CD14-positive monocyte (primary cell): ENCODE data around the gene SNRPD3. TPM values are rescaled to one million over a fixed set of nuclear protein-coding genes. Genes with fewer than 3 reads are reported as not detected.

Experiments used
- DNase-seq, 3 donors: peaks; one replicate each; pipeline ENCODE4 v3.0.0-alpha.2; 2011 to 2022
- H2AFZ ChIP-seq: 2 replicates; pipeline ENCODE4 v1.6.0; 2012; ENCODE audit warnings: mild to moderate bottlenecking, low read depth, low read length, inconsistent platforms; ENCODE audit not compliant: insufficient read depth, poor library complexity, severe bottlenecking
- H3K27ac ChIP-seq, 2 donors: 1 replicate in 1 of 2; 2 replicates in 1 of 2; pipeline ENCODE4 v1.5.1; 2012 to 2013; ENCODE audit warnings: low read length in 2 of 2, control low read depth in 1 of 2, inconsistent platforms in 1 of 2, low read depth in 1 of 2, mild to moderate bottlenecking in 1 of 2
- H3K27me3 ChIP-seq, 2 donors: one replicate each; pipeline versions ENCODE4 v1.6.0 to v1.6.1; 2011 to 2013; ENCODE audit warnings: low read length in 2 of 2; ENCODE audit not compliant: control insufficient read depth in 2 of 2, insufficient read depth in 2 of 2
- H3K36me3 ChIP-seq, 2 donors: replicated peaks in 1 of 2; 1 replicate in 1 of 2; 2 replicates in 1 of 2; pipeline versions ENCODE4 v1.5.1 to v1.6.1; 2012 to 2013; ENCODE audit warnings: low read length in 2 of 2, control low read depth in 1 of 2, inconsistent platforms in 1 of 2, mild to moderate bottlenecking in 1 of 2; ENCODE audit not compliant: insufficient read depth in 2 of 2, control insufficient read depth in 1 of 2
- H3K4me1 ChIP-seq, 2 donors: 1 replicate in 1 of 2; 2 replicates in 1 of 2; pipeline versions ENCODE4 v1.5.1 to v1.6.1; 2012 to 2013; ENCODE audit warnings: low read length in 2 of 2, control low read depth in 1 of 2, inconsistent platforms in 1 of 2, mild to moderate bottlenecking in 1 of 2, moderate library complexity in 1 of 2; ENCODE audit not compliant: insufficient read depth in 2 of 2, control insufficient read depth in 1 of 2
- H3K4me2 ChIP-seq: replicated peaks from 2 replicates; pipeline ENCODE3; 2012; ENCODE audit warnings: low read length, moderate library complexity, mild to moderate bottlenecking; ENCODE audit not compliant: poor library complexity, severe bottlenecking; ENCODE audit errors: extremely low read depth
- H3K4me3 ChIP-seq, 3 experiments: fragments of 200-600 bp in 1 of 3; sonication (generic) in 1 of 3; replicated peaks in 1 of 3; 1 replicate in 2 of 3; 2 replicates in 1 of 3; pipeline ENCODE4 v1.5.1; 2011 to 2013; ENCODE audit warnings: low read length in 3 of 3, mild to moderate bottlenecking in 3 of 3, control low read depth in 2 of 3, low read depth in 2 of 3, inconsistent platforms in 1 of 3, moderate library complexity in 1 of 3
- H3K79me2 ChIP-seq: 2 replicates; pipeline ENCODE4 v1.6.0; 2012; ENCODE audit warnings: mild to moderate bottlenecking, control low read depth, inconsistent platforms, low read length, moderate library complexity; ENCODE audit not compliant: insufficient read depth
- H3K9ac ChIP-seq: 2 replicates; pipeline ENCODE4 v1.6.0; 2017; ENCODE audit warnings: low read length, mild to moderate bottlenecking; ENCODE audit not compliant: insufficient read depth, poor library complexity, severe bottlenecking
- H3K9me3 ChIP-seq, 2 donors: replicated peaks in 1 of 2; 1 replicate in 1 of 2; 2 replicates in 1 of 2; pipeline versions ENCODE4 v1.5.1 to v1.6.1; 2012 to 2013; ENCODE audit warnings: low read length in 2 of 2, control low read depth in 1 of 2; ENCODE audit not compliant: control insufficient read depth in 1 of 2, insufficient read depth in 1 of 2
- H4K20me1 ChIP-seq: 2 replicates; pipeline ENCODE4 v1.6.0; 2012; ENCODE audit warnings: mild to moderate bottlenecking, low read length, control low read depth, moderate library complexity; ENCODE audit not compliant: insufficient read depth
- H3K27ac Mint-ChIP-seq, 7 donors: one replicate each; pipeline ENCODE4 v1.8.0; 2020; ENCODE audit warnings: mild to moderate bottlenecking in 7 of 7, mixed read lengths in 7 of 7, moderate library complexity in 6 of 7, inconsistent platforms in 2 of 7
- H3K27me3 Mint-ChIP-seq, 3 donors: one replicate each; pipeline ENCODE4 v1.8.0; 2021 to 2022; ENCODE audit warnings: low read depth in 3 of 3, mild to moderate bottlenecking in 3 of 3, mixed read lengths in 3 of 3, moderate library complexity in 3 of 3, inconsistent platforms in 1 of 3
- H3K36me3 Mint-ChIP-seq, 2 donors: one replicate each; pipeline ENCODE4 v1.8.0; 2020; ENCODE audit warnings: mixed read lengths in 2 of 2, inconsistent platforms in 1 of 2, mild to moderate bottlenecking in 1 of 2
- H3K4me1 Mint-ChIP-seq: one replicate; pipeline ENCODE4 v1.8.0; 2020; ENCODE audit warnings: mild to moderate bottlenecking, mixed read lengths
- H3K4me3 Mint-ChIP-seq, 2 donors: one replicate each; pipeline ENCODE4 v1.8.0; 2020; ENCODE audit warnings: mild to moderate bottlenecking in 2 of 2, mixed read lengths in 2 of 2, moderate library complexity in 1 of 2
- H3K9me3 Mint-ChIP-seq, 7 donors: one replicate each; pipeline ENCODE4 v1.8.0; 2020 to 2022; ENCODE audit warnings: mixed read lengths in 7 of 7, mild to moderate bottlenecking in 6 of 7, moderate library complexity in 6 of 7, inconsistent platforms in 2 of 7
- WGBS: methylation state at CpG from one replicate; pipeline ENCODE4 v1.1.5; 2013; ENCODE audit warnings: missing lambda C conversion rate; ENCODE audit not compliant: insufficient coverage; 5-methylcytosine and 5-hydroxymethylcytosine counted together
- intact Hi-C, 2 donors: fragments of 100-400 bp; cut with micrococcal nuclease; formaldehyde crosslinking; loops; one replicate each; pipeline versions ENCODE4 v1.15.0 to v1.15.1; 2023
- polyA plus RNA-seq, 3 donors: library from polyadenylated mRNA; depleted of rRNA in 1 of 3; unstranded in 2 of 3; stranded (reverse) in 1 of 3; fragments of 300-500 nt in 2 of 3; fragments of >200 nt in 1 of 3; fragmentation: Illumina TruSeq in 2 of 3; gene quantifications; 1 replicate in 2 of 3; 2 replicates in 1 of 3; pipeline ENCODE4 v1.2.3, GENCODE V29; 2012 to 2021
- TF ChIP-seq, protein P1 (sequence below): fragments of 200-600 bp; IDR thresholded peaks from one replicate; pipeline ENCODE4 v1.8.0; 2022; ENCODE audit warnings: antibody characterized with exemption, mild to moderate bottlenecking

The SNRPD3 gene
- polyA plus RNA-seq, 3 donors = 71.8 to 115 (median 80.9) TPM

DNA sequence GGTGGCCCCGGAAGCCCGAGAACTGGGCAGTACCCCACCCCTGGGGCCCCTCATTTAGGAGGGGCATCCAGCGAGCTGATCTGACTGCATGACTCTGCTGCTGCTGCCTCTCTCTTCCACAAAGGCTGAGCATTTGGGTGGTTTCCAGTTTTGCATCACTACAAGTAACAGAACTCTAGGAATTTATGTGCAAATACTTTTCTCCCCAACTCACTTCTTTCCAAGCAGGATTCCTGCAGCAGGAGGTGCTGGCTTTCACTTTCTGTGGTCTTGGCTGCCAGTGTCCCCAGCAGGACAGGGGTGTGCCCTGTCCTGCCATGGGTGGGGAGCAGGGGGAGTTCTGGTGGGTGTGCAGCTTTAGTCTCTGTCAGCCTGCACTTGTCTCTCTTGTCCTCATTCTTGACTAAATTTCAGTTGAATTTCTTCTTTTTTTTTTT lies 39.5 kb upstream of the SNRPD3 start:
- Histone ChIP-seq H3K9me3 (no peaks in the 10 kb centered on the region), H3K4me1 (peaks cover 79 to 82% of the 10 kb centered on the region in 2 donors), H2AFZ (no peak overlapping the region), H3K4me2 (peak overlapping the region; percentile 57), H3K79me2 (no peaks in the 10 kb centered on the region), H3K27me3 (no peaks in the 10 kb centered on the region), H3K36me3 (no peaks in the 10 kb centered on the region), H3K4me3 (peak overlapping the region; percentile 20 to 62 (median 31)), H3K9ac (peak overlapping the region; percentile 48), H3K27ac (peak overlapping the region; percentile 70 to 73), H4K20me1 (no peaks in the 10 kb centered on the region)
- peak overlapping the region; percentile 62 to 79 for H3K4me3 Mint-ChIP-seq
- peaks cover 89% of the 10 kb centered on the region for H3K4me1 Mint-ChIP-seq
- DNase-seq = peak; percentile 60 to 91 (median 74)
- peak overlapping the region; percentile 90 to 97 (median 95) for H3K27ac Mint-ChIP-seq
- intact Hi-C loops = no loop called here
- peaks cover 0 to 3% (median 0%) of the 10 kb centered on the region in 7 donors for H3K9me3 Mint-ChIP-seq
- TF ChIP-seq, protein P1, sequence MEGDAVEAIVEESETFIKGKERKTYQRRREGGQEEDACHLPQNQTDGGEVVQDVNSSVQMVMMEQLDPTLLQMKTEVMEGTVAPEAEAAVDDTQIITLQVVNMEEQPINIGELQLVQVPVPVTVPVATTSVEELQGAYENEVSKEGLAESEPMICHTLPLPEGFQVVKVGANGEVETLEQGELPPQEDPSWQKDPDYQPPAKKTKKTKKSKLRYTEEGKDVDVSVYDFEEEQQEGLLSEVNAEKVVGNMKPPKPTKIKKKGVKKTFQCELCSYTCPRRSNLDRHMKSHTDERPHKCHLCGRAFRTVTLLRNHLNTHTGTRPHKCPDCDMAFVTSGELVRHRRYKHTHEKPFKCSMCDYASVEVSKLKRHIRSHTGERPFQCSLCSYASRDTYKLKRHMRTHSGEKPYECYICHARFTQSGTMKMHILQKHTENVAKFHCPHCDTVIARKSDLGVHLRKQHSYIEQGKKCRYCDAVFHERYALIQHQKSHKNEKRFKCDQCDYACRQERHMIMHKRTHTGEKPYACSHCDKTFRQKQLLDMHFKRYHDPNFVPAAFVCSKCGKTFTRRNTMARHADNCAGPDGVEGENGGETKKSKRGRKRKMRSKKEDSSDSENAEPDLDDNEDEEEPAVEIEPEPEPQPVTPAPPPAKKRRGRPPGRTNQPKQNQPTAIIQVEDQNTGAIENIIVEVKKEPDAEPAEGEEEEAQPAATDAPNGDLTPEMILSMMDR = no peak
- WGBS = 0% methylated on average over 3 of the region's 3 CpGs
- peaks cover 0 to 4% of the 10 kb centered on the region in 2 donors for H3K36me3 Mint-ChIP-seq
- peaks cover 0 to 4% (median 3%) of the 10 kb centered on the region in 3 donors for H3K27me3 Mint-ChIP-seq

DNA sequence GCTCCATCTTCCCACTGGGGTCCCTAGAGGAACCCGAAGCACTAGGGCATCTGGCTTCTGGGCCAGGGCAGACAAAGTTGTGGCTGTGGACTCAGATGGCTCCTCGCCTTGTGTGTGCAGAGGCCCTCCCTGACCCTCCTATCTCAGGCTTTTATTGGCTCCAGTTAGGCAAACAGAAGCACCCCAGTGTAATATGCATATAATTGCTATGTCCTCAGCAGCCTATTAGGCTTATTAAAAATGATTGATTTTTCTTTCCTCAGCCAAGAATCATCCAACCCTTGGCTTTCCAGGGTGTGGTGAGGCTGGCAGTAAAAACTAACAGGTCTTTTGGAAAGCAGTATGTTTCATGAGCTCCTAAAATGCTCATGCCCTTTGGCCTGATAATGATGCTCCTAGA lies 38.4 kb upstream of the SNRPD3 start:
- Mint-ChIP-seq H3K9me3 (peaks cover 0 to 3% (median 0%) of the 10 kb centered on the region in 7 donors), H3K27ac (peak overlapping the region in 5 of 7 donors; percentile 90 to 97 (median 95)), H3K36me3 (peaks cover 0 to 4% of the 10 kb centered on the region in 2 donors), H3K4me1 (peaks cover 86% of the 10 kb centered on the region), H3K27me3 (peaks cover 0 to 4% (median 3%) of the 10 kb centered on the region in 3 donors), H3K4me3 (no peak overlapping the region)
- no peak overlapping the region for H2AFZ ChIP-seq
- intact Hi-C loops = no loop called here
- TF ChIP-seq, protein P1 = no peak
- no peak overlapping the region for H3K4me3 ChIP-seq
- H3K9me3 ChIP-seq = no peaks in the 10 kb centered on the region
- H3K4me2 ChIP-seq = no peak overlapping the region
- 100% methylated on average over 1 of the region's 2 CpGs for WGBS
- no peak overlapping the region for H3K9ac ChIP-seq
- H3K4me1 ChIP-seq = peaks cover 74 to 79% of the 10 kb centered on the region in 2 donors
- H4K20me1 ChIP-seq = no peaks in the 10 kb centered on the region
- H3K79me2 ChIP-seq = no peaks in the 10 kb centered on the region
- no peaks in the 10 kb centered on the region for H3K27me3 ChIP-seq
- H3K36me3 ChIP-seq = no peaks in the 10 kb centered on the region
- no peak for DNase-seq
- peak overlapping the region; percentile 9 to 73 for H3K27ac ChIP-seq
